ENCODE results near the gene UBE2L5.
A peak's percentile ranks its signal among the peaks of the same experiment; 100 is the strongest.

UBE2L5 gene

GRCh38 chr13:30404207-30404606 is 18.1 kb upstream of the UBE2L5 start:
- DNase-seq (ENCODE audit: low spot score) = no peak
- no peak for TF ChIP-seq CTCF (conservative IDR thresholded peaks at IDR 0.05; ENCODE audit: low read depth)
- POLR2A ChIA-PET (ENCODE audit: low non-redundant PET) = no interaction called here
- no peak overlapping the region for H3K27ac ChIP-seq
- CTCF ChIA-PET = interaction anchor here (0.5 kb wide), 1 partner anchor 32 kb away, joined by 3 read pairs; no protein-coding TSS in a partner anchor

GRCh38 chr13:30406779-30407416 is 15.4 kb upstream of the UBE2L5 start:
- CTCF ChIA-PET = no interaction called here
- POLR2A ChIA-PET (ENCODE audit: low non-redundant PET) = no interaction called here
- no peak for DNase-seq (ENCODE audit: low spot score)
- no peak overlapping the region for H3K27ac ChIP-seq
- TF ChIP-seq CTCF (conservative IDR thresholded peaks at IDR 0.05; ENCODE audit: low read depth) = no peak

GRCh38 chr13:30408319-30409101 is 13.8 kb upstream of the UBE2L5 start:
- CTCF ChIA-PET = interaction anchor here (0.5 to 1.0 kb wide), 6 partner anchors 9 to 261 kb away, joined by 3 to 4 read pairs (median 4); no protein-coding TSS in a partner anchor
- peak overlapping the region; percentile 55 for H3K27ac ChIP-seq
- peak; percentile 76 for TF ChIP-seq CTCF (conservative IDR thresholded peaks at IDR 0.05; ENCODE audit: low read depth)
- peak; percentile 63 for DNase-seq (ENCODE audit: low spot score)
- POLR2A ChIA-PET (ENCODE audit: low non-redundant PET) = no interaction called here

GRCh38 chr13:30409886-30410704 is 12.2 kb upstream of the UBE2L5 start:
- ChIA-PET POLR2A (ENCODE audit: low non-redundant PET) (interaction anchor here (1.1 kb wide), 1 partner anchor 12 kb away, joined by 3 read pairs; the partner anchor contains the start of gene UBE2L5), CTCF (no interaction called here)
- no peak overlapping the region; the same call in 1 of the 2 replicates for H3K27ac ChIP-seq
- TF ChIP-seq CTCF (conservative IDR thresholded peaks at IDR 0.05; ENCODE audit: low read depth) = no peak
- no peak for DNase-seq (ENCODE audit: low spot score)

- ChIA-PET CTCF (interaction anchor here (0.9 kb wide), 1 partner anchor 14 kb away, joined by 4 read pairs; no protein-coding TSS in a partner anchor), POLR2A (ENCODE audit: low non-redundant PET) (no interaction called here)
- no peak overlapping the region for H3K27ac ChIP-seq
- TF ChIP-seq CTCF (conservative IDR thresholded peaks at IDR 0.05; ENCODE audit: low read depth) = no peak
- DNase-seq (ENCODE audit: low spot score) = no peak
These were observed 11.6 kb upstream of the UBE2L5 start for GRCh38 chr13:30410705-30411125.

- H3K27ac ChIP-seq = no peak overlapping the region
These were observed 9.9 kb upstream of the UBE2L5 start for GRCh38 chr13:30412346-30412745.

More at GRCh38 chr13:30412346-30412745, 9.9 kb upstream of the UBE2L5 start:
- POLR2A ChIA-PET (ENCODE audit: low non-redundant PET) = no interaction called here
- TF ChIP-seq CTCF (conservative IDR thresholded peaks at IDR 0.05; ENCODE audit: low read depth) = no peak
- no peak for DNase-seq (ENCODE audit: low spot score)
- CTCF ChIA-PET = no interaction called here
